SU-DHL-6 (cell line): ENCODE results near the gene XKR7.
A peak's percentile ranks its signal among the peaks of the same experiment; 100 is the strongest.

Source experiments
- H2AFZ ChIP-seq: fragments of 200-600 bp; sonication (generic); 2 replicates; pipeline ENCODE4 v1.6.1; 2014; ENCODE audit warnings: low read depth, mild to moderate bottlenecking, moderate library complexity, mixed read lengths, antibody characterized with exemption, low read length; ENCODE audit not compliant: severe bottlenecking
- H3F3A ChIP-seq: fragments of 200-600 bp; shearing (Covaris generic); 2 replicates; pipeline ENCODE4 v1.6.0; 2016; ENCODE audit warnings: antibody characterized with exemption, mild to moderate bottlenecking; ENCODE audit not compliant: insufficient read depth
- H3K27ac ChIP-seq: fragments of 200-600 bp; sonication (generic); 2 replicates; pipeline ENCODE4 v1.5.1; 2016; ENCODE audit warnings: low read depth, mild to moderate bottlenecking, low read length, moderate library complexity, mixed read lengths
- H3K27me3 ChIP-seq: fragments of 200-600 bp; sonication (generic), shearing (Covaris generic); 2 replicates; pipeline ENCODE4 v1.6.0; 2014; ENCODE audit warnings: mild to moderate bottlenecking, low read length
- H3K36me3 ChIP-seq: fragments of 200-600 bp; sonication (generic); 2 replicates; pipeline ENCODE4 v1.6.1; 2014; ENCODE audit warnings: mild to moderate bottlenecking, low read length, mixed read lengths
- H3K4me2 ChIP-seq: fragments of 300-600, 200-600 bp; shearing (Covaris generic), sonication (generic); 2 replicates; pipeline ENCODE4 v1.6.0; 2014; ENCODE audit warnings: low read length, low read depth, mild to moderate bottlenecking; ENCODE audit not compliant: poor library complexity, severe bottlenecking
- H3K4me3 ChIP-seq: fragments of 200-600 bp; sonication (generic); 2 replicates; pipeline ENCODE4 v1.5.1; 2014; ENCODE audit warnings: antibody characterized with exemption, low read length, mild to moderate bottlenecking, mixed read lengths; ENCODE audit not compliant: insufficient read depth, poor library complexity, severe bottlenecking
- H3K79me2 ChIP-seq: fragments of 200-600 bp; sonication (generic); 2 replicates; pipeline ENCODE4 v1.6.1; 2014; ENCODE audit warnings: mild to moderate bottlenecking, low read length, moderate library complexity; ENCODE audit not compliant: insufficient read depth
- H3K9ac ChIP-seq: fragments of 200-600 bp; sonication (generic); 2 replicates; pipeline ENCODE4 v1.7.0; 2014; ENCODE audit warnings: mild to moderate bottlenecking, low read length
- H3K9me2 ChIP-seq: fragments of 200-600 bp; sonication (generic); replicated peaks from 2 replicates; pipeline ENCODE4 v1.6.1; 2014; ENCODE audit warnings: low read length; ENCODE audit not compliant: insufficient read depth
- H3K9me3 ChIP-seq: fragments of 200-600 bp; sonication (generic); 2 replicates; pipeline ENCODE4 v1.6.1; 2014; ENCODE audit warnings: low read length, mixed read lengths; ENCODE audit not compliant: insufficient read depth
- H4K20me1 ChIP-seq: fragments of 200-600 bp; sonication (generic); 2 replicates; pipeline ENCODE4 v1.6.1; 2014; ENCODE audit warnings: low read depth, mild to moderate bottlenecking, antibody characterized with exemption, low read length, moderate library complexity, mixed read lengths
- CTCF ChIP-seq: fragments of 200-600 bp; sonication (generic); IDR thresholded peaks from one replicate; pipeline ENCODE4 v1.5.1; 2017; ENCODE audit warnings: antibody characterized with exemption, mild to moderate bottlenecking, low read length, moderate library complexity; ENCODE audit not compliant: insufficient read depth, poor library complexity, severe bottlenecking
- EZH2phosphoT487 ChIP-seq: fragments of 200-600 bp; sonication (generic), shearing (Covaris generic); conservative IDR thresholded peaks from 2 replicates; pipeline ENCODE4 v1.6.1; 2018; ENCODE audit warnings: mild to moderate bottlenecking, antibody characterized with exemption, low read length, moderate library complexity, mixed read lengths

Gene XKR7

GRCh38 chr20:32019156-32019510 is 51.2 kb downstream of the XKR7 start:
- H3K9me3 ChIP-seq = no peaks in the 10 kb centered on the region
- peak overlapping the region; percentile 83 for H3K4me2 ChIP-seq
- H3K79me2 ChIP-seq = no peaks in the 10 kb centered on the region
- H3K27me3 ChIP-seq = no peaks in the 10 kb centered on the region
- H3K9me2 ChIP-seq = no peaks in the 10 kb centered on the region
- H4K20me1 ChIP-seq = no peaks in the 10 kb centered on the region
- H3F3A ChIP-seq = peaks cover 8% of the 10 kb centered on the region; the same call in 1 of the 2 replicates
- TF ChIP-seq CTCF (no peak), EZH2phosphoT487 (no peak)
- H3K36me3 ChIP-seq = no peaks in the 10 kb centered on the region
- H3K27ac ChIP-seq = no peak overlapping the region
- no peak overlapping the region for H2AFZ ChIP-seq
- H3K4me3 ChIP-seq = peak overlapping the region; percentile 84
- peak overlapping the region; percentile 64; the same call in 1 of the 2 replicates for H3K9ac ChIP-seq

- peaks cover 8% of the 10 kb centered on the region; the same call in 1 of the 2 replicates for H3F3A ChIP-seq
- peak overlapping the region; percentile 84 for H3K4me3 ChIP-seq
- no peak overlapping the region for H2AFZ ChIP-seq
- H3K4me2 ChIP-seq = peak overlapping the region; percentile 83
- TF ChIP-seq EZH2phosphoT487 (no peak), CTCF (no peak)
- H3K9ac ChIP-seq = peak overlapping the region; percentile 64; the same call in 1 of the 2 replicates
- no peaks in the 10 kb centered on the region for H3K79me2 ChIP-seq
- H3K27me3 ChIP-seq = no peaks in the 10 kb centered on the region
- H3K27ac ChIP-seq = no peak overlapping the region
- H4K20me1 ChIP-seq = no peaks in the 10 kb centered on the region
- H3K9me3 ChIP-seq = no peaks in the 10 kb centered on the region
- no peaks in the 10 kb centered on the region for H3K9me2 ChIP-seq
- no peaks in the 10 kb centered on the region for H3K36me3 ChIP-seq
These were observed 51.9 kb downstream of the XKR7 start for GRCh38 chr20:32019563-32020463.

GRCh38 chr20:32021091-32021490 is 53.1 kb downstream of the XKR7 start:
- Histone ChIP-seq H3K79me2 (no peaks in the 10 kb centered on the region), H3K9me3 (no peaks in the 10 kb centered on the region), H3K27ac (no peak overlapping the region), H3K9ac (no peak overlapping the region), H3K27me3 (no peaks in the 10 kb centered on the region), H4K20me1 (no peaks in the 10 kb centered on the region), H2AFZ (no peak overlapping the region), H3K4me2 (no peak overlapping the region), H3K4me3 (no peak overlapping the region), H3F3A (peaks cover 8% of the 10 kb centered on the region; the same call in 1 of the 2 replicates), H3K9me2 (no peaks in the 10 kb centered on the region), H3K36me3 (no peaks in the 10 kb centered on the region)
- no peak for TF ChIP-seq CTCF
- TF ChIP-seq EZH2phosphoT487 = no peak
